ENCODE measurements around the gene VAV2. TPM values are rescaled to one million over a fixed set of nuclear protein-coding genes. Genes with fewer than 3 reads are reported as not detected.

The VAV2 gene
- total RNA-seq, 4 donors from 2014 or later = 9.1 to 13.5 (median 10.1) TPM

GRCh38 chr9:133855802-133856521 is 136.2 kb downstream of the VAV2 start:
- no peak for TF ChIP-seq CTCF (IDR thresholded peaks at IDR 0.05)
- TF ChIP-seq POLR2AphosphoS5 (IDR thresholded peaks at IDR 0.05) = peak in 1 of 2 donors; percentile 30
- no peak overlapping the region for H3K4me3 ChIP-seq
- no peaks in the 10 kb centered on the region for H3K27me3 ChIP-seq
- H3K27ac ChIP-seq (replicated peaks in 1 of 4) = peak overlapping the region in 3 of 4 donors; percentile 10 to 44 (median 27)
- no peaks in the 10 kb centered on the region for H3K9me3 ChIP-seq
- H3K36me3 ChIP-seq = peaks cover 0 to 8% (median 2%) of the 10 kb centered on the region in 4 donors
- intact Hi-C loops (cut with DNase I) = loop anchor here (5.0 kb wide), 1 partner anchor 136 kb away; the partner anchor contains the start of gene VAV2
- no peak for DNase-seq (ENCODE audit: extremely low spot score)
- peaks cover 0 to 5% (median 0%) of the 10 kb centered on the region in 4 donors for H3K4me1 ChIP-seq
- 81% methylated on average over 20 of the region's 20 CpGs for WGBS

GRCh38 chr9:133855371-133855770 is 136.8 kb downstream of the VAV2 start:
- Histone ChIP-seq H3K9me3 (no peaks in the 10 kb centered on the region), H3K27ac (replicated peaks in 1 of 4) (no peak overlapping the region), H3K4me1 (peaks cover 0 to 5% (median 0%) of the 10 kb centered on the region in 4 donors), H3K36me3 (peaks cover 0 to 2% (median 0%) of the 10 kb centered on the region in 4 donors), H3K27me3 (no peaks in the 10 kb centered on the region), H3K4me3 (no peak overlapping the region)
- no peak for DNase-seq (ENCODE audit: extremely low spot score)
- intact Hi-C loops (cut with DNase I) = loop anchor here (5.0 kb wide), 1 partner anchor 137 kb away; the partner anchor contains the start of gene VAV2
- TF ChIP-seq POLR2A (IDR thresholded peaks at IDR 0.05; ENCODE audit: low read depth) = no peak
- no peak for TF ChIP-seq CTCF (IDR thresholded peaks at IDR 0.05)
- TF ChIP-seq POLR2AphosphoS5 (IDR thresholded peaks at IDR 0.05) = no peak
- no peak for TF ChIP-seq EP300 (IDR thresholded peaks at IDR 0.05)
- 83% methylated on average over 14 of the region's 15 CpGs for WGBS

GRCh38 chr9:133854765-133855164 is 137.4 kb downstream of the VAV2 start:
- no peak overlapping the region for H3K4me3 ChIP-seq
- intact Hi-C loops (cut with DNase I) = loop anchor here (5.0 kb wide), 1 partner anchor 138 kb away; the partner anchor contains the start of gene VAV2
- peaks cover 0 to 5% (median 0%) of the 10 kb centered on the region in 4 donors for H3K4me1 ChIP-seq
- whole genome bisulfite sequencing = 91% methylated on average over 4 of the region's 4 CpGs
- no peaks in the 10 kb centered on the region for H3K9me3 ChIP-seq
- no peaks in the 10 kb centered on the region for H3K36me3 ChIP-seq
- H3K27me3 ChIP-seq = no peaks in the 10 kb centered on the region
- no peak for TF ChIP-seq CTCF (IDR thresholded peaks at IDR 0.05)
- no peak for TF ChIP-seq EP300 (IDR thresholded peaks at IDR 0.05)
- TF ChIP-seq POLR2AphosphoS5 (IDR thresholded peaks at IDR 0.05) = no peak
- no peak for TF ChIP-seq POLR2A (IDR thresholded peaks at IDR 0.05; ENCODE audit: low read depth)
- no peak for DNase-seq (ENCODE audit: extremely low spot score)
- H3K27ac ChIP-seq (replicated peaks in 1 of 4) = no peak overlapping the region

- Histone ChIP-seq H3K27ac (replicated peaks in 1 of 4) (no peak overlapping the region), H3K4me3 (no peak overlapping the region), H3K9me3 (no peaks in the 10 kb centered on the region), H3K4me1 (peaks cover 0 to 5% (median 0%) of the 10 kb centered on the region in 4 donors), H3K27me3 (no peaks in the 10 kb centered on the region), H3K36me3 (no peaks in the 10 kb centered on the region)
- DNase-seq (ENCODE audit: extremely low spot score) = no peak
- intact Hi-C loops (cut with DNase I) = no loop called here
- 94% methylated on average over 6 of the region's 6 CpGs for WGBS
- TF ChIP-seq CTCF (IDR thresholded peaks at IDR 0.05) = no peak
- TF ChIP-seq POLR2A (IDR thresholded peaks at IDR 0.05; ENCODE audit: low read depth) = no peak
- TF ChIP-seq POLR2AphosphoS5 (IDR thresholded peaks at IDR 0.05) = no peak
- no peak for TF ChIP-seq EP300 (IDR thresholded peaks at IDR 0.05)
These were observed 138.1 kb downstream of the VAV2 start for GRCh38 chr9:133854048-133854447.

All from esophagus muscularis mucosa (tissue), 4 donors.